Peyer's patch (tissue), 4 donors: ENCODE results near the gene COL26A1. TPM values are rescaled to one million over a fixed set of nuclear protein-coding genes. Genes with fewer than 3 reads are reported as not detected.

Source experiments
- DNase-seq, 3 donors: peaks; one replicate each; pipeline ENCODE4 v3.0.0-alpha.2; 2017 to 2019
- H3K27ac ChIP-seq, 4 donors: fragments of 200-600 bp; sonication (generic); one replicate each; pipeline ENCODE4 v1.5.1; 2016 to 2019
- H3K27me3 ChIP-seq, 2 donors: fragments of 200-600 bp; sonication (generic); one replicate each; pipeline ENCODE4 v1.5.1; 2019
- H3K36me3 ChIP-seq, 3 donors: fragments of 200-600 bp; sonication (generic); one replicate each; pipeline ENCODE4 v1.5.1; 2016 to 2019
- H3K4me1 ChIP-seq, 4 donors: fragments of 200-600 bp; sonication (generic); one replicate each; pipeline ENCODE4 v1.5.1; 2016 to 2019
- H3K4me3 ChIP-seq, 4 donors: fragments of 200-600 bp; sonication (generic); 1 replicate in 3 of 4; 2 replicates in 1 of 4; pipeline ENCODE4 v1.5.1; 2016 to 2019; ENCODE audit warnings: mild to moderate bottlenecking in 1 of 4
- H3K9me3 ChIP-seq, 4 donors: fragments of 200-600 bp; sonication (generic); one replicate each; pipeline ENCODE4 v1.5.1; 2016 to 2019; ENCODE audit warnings: mild to moderate bottlenecking in 1 of 4
- POLR2A ChIP-seq, 2 donors: fragments of 450-650 bp; IDR thresholded peaks; one replicate each; pipeline ENCODE4 v1.5.1; 2017; ENCODE audit warnings: antibody characterized with exemption in 2 of 2, mild to moderate bottlenecking in 2 of 2, moderate library complexity in 2 of 2
- total RNA-seq, 4 donors: library from RNA; depleted of rRNA; stranded (reverse); fragments of >200 nt; gene quantifications; one replicate each; pipeline ENCODE4 v1.1.0, GENCODE V29; 2016
- TF ChIP-seq, protein P1 (sequence below), 6 experiments: fragments of 450-650 bp in 4 of 6; fragments of 200-600 bp in 2 of 6; sonication (generic) in 1 of 6; IDR thresholded peaks; one replicate each; pipeline ENCODE4 v1.5.1; 2017 to 2019; ENCODE audit warnings: antibody characterized with exemption in 6 of 6, mild to moderate bottlenecking in 3 of 6, moderate library complexity in 1 of 6

COL26A1 gene
- total RNA-seq, 4 donors from 2014 or later: not detected

DNA sequence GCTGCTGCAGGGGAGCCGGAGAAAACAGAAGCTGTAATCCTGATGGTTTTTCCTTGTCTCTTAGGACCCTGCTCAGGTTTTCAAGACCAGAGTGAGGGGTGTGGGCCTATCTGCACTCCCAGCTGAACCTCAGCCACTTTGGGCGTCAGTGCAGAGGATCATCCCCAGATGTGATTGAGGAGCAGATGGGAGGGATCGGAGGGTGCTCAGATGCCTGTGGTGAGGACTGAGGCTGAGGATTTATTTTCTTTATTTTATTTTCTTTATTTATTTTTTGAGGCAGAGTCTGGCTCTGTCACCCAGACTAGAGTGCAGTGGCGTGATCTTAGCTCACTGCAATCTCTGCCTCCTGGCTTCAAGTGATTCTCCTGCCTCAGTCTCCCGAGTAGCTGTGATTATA is 13.9 kb downstream of the COL26A1 start:
- Histone ChIP-seq H3K27me3 (no peaks in the 10 kb centered on the region), H3K36me3 (no peaks in the 10 kb centered on the region), H3K4me1 (no peaks in the 10 kb centered on the region), H3K27ac (no peak overlapping the region), H3K9me3 (no peaks in the 10 kb centered on the region), H3K4me3 (no peak overlapping the region)
- no peak for DNase-seq
- TF ChIP-seq, protein P1, sequence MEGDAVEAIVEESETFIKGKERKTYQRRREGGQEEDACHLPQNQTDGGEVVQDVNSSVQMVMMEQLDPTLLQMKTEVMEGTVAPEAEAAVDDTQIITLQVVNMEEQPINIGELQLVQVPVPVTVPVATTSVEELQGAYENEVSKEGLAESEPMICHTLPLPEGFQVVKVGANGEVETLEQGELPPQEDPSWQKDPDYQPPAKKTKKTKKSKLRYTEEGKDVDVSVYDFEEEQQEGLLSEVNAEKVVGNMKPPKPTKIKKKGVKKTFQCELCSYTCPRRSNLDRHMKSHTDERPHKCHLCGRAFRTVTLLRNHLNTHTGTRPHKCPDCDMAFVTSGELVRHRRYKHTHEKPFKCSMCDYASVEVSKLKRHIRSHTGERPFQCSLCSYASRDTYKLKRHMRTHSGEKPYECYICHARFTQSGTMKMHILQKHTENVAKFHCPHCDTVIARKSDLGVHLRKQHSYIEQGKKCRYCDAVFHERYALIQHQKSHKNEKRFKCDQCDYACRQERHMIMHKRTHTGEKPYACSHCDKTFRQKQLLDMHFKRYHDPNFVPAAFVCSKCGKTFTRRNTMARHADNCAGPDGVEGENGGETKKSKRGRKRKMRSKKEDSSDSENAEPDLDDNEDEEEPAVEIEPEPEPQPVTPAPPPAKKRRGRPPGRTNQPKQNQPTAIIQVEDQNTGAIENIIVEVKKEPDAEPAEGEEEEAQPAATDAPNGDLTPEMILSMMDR (IDR thresholded peaks at IDR 0.05): no peak
- TF ChIP-seq POLR2A (IDR thresholded peaks at IDR 0.05): no peak

DNA sequence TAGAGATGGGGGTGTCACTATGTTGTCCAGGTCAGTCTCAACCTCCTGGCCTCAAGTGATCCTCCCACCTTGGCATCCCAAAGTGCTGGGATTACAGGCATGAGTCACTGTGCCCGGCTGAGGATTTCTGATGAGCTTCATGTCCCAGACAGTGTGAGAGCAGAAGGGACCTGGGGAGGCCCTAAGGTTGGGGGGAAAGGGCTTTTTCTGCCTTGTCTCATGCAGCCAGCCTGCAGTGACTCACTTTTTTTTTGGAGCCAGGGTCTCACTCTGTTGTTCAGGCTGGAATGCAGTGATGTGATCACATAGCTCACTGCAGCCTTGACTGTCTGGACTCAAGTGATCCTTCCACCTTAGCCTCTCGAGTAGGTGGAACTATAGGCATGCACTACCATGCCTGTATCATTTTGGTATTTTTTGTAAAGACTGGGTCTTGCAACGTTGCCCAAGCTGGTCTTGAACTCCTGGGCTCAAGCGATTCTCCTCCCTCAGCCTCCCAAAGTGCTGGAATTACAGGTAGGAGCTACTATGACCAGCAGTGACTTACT is 14.6 kb downstream of the COL26A1 start:
- Histone ChIP-seq H3K4me3 (no peak overlapping the region), H3K4me1 (no peaks in the 10 kb centered on the region), H3K27me3 (no peaks in the 10 kb centered on the region), H3K36me3 (no peaks in the 10 kb centered on the region), H3K9me3 (peaks cover 0 to 3% (median 0%) of the 10 kb centered on the region in 4 donors), H3K27ac (no peak overlapping the region)
- TF ChIP-seq, protein P1 (IDR thresholded peaks at IDR 0.05): no peak
- TF ChIP-seq POLR2A (IDR thresholded peaks at IDR 0.05): no peak
- no peak for DNase-seq

- Histone ChIP-seq H3K36me3 (no peaks in the 10 kb centered on the region), H3K4me3 (no peak overlapping the region), H3K27ac (no peak overlapping the region), H3K27me3 (no peaks in the 10 kb centered on the region), H3K4me1 (no peaks in the 10 kb centered on the region), H3K9me3 (peaks cover 0 to 3% (median 0%) of the 10 kb centered on the region in 4 donors)
- no peak for TF ChIP-seq POLR2A (IDR thresholded peaks at IDR 0.05)
- TF ChIP-seq, protein P1 (IDR thresholded peaks at IDR 0.05): no peak
- no peak for DNase-seq
Observed at GRCh38 chr7:101378751-101379174, 16.1 kb downstream of the COL26A1 start.

DNA sequence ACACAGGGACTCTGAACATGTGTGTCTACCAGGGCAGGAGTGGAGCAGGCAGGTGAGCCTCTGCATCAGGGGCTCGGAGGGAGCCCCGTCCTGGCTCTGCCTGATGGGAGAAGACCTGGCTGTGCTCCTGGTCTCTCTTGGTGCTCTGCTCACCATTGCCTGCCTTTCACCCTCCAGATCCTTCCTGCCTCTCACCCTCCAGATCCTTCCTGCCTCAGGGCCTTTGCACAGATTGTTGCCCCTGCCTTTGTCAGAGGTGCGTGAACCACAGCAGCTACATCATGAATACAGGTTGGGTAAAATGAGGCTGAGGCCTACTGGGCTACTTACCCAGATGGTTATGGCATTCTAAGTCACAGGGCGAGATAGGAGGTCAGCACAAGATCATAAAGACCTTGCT is 16.6 kb downstream of the COL26A1 start:
- no peak for DNase-seq
- Histone ChIP-seq H3K36me3 (no peaks in the 10 kb centered on the region), H3K27me3 (no peaks in the 10 kb centered on the region), H3K4me3 (no peak overlapping the region), H3K4me1 (no peaks in the 10 kb centered on the region), H3K9me3 (peaks cover 0 to 3% (median 0%) of the 10 kb centered on the region in 4 donors), H3K27ac (no peak overlapping the region)
- TF ChIP-seq POLR2A (IDR thresholded peaks at IDR 0.05): no peak
- TF ChIP-seq, protein P1 (IDR thresholded peaks at IDR 0.05): no peak

- H3K27me3 ChIP-seq: no peaks in the 10 kb centered on the region
- no peak overlapping the region for H3K27ac ChIP-seq
- H3K36me3 ChIP-seq: no peaks in the 10 kb centered on the region
- no peak overlapping the region for H3K4me3 ChIP-seq
- no peaks in the 10 kb centered on the region for H3K4me1 ChIP-seq
- H3K9me3 ChIP-seq: peaks cover 0 to 3% (median 0%) of the 10 kb centered on the region in 4 donors
- no peak for DNase-seq
- TF ChIP-seq POLR2A (IDR thresholded peaks at IDR 0.05): no peak
- TF ChIP-seq, protein P1 (IDR thresholded peaks at IDR 0.05): no peak
Observed at GRCh38 chr7:101381549-101382111, 19.0 kb downstream of the COL26A1 start.
